Lower leg skin (tissue), 3 donors: ENCODE measurements around the gene DAB2IP.

Experiments
- CTCF ChIP-seq, 3 donors: fragments of 450-650 bp; IDR thresholded peaks; one replicate each; pipeline ENCODE4 v1.5.1; 2016; ENCODE audit warnings: antibody characterized with exemption in 3 of 3, mild to moderate bottlenecking in 3 of 3, moderate library complexity in 2 of 3
- POLR2A ChIP-seq, 2 donors: fragments of 450-650 bp; IDR thresholded peaks; one replicate each; pipeline ENCODE4 v1.6.1; 2016 to 2017; ENCODE audit warnings: antibody characterized with exemption in 2 of 2, mild to moderate bottlenecking in 1 of 2, moderate library complexity in 1 of 2

- TF ChIP-seq CTCF (IDR thresholded peaks at IDR 0.05) (no peak), POLR2A (IDR thresholded peaks at IDR 0.05) (no peak)
Measured at GRCh38 chr9:121770415-121771273, 119.2 kb downstream of the DAB2IP start.
